Osteocyte (in vitro differentiated cells): ENCODE measurements around the gene FHIT. TPM values are rescaled to one million over a fixed set of nuclear protein-coding genes. Genes with fewer than 3 reads are reported as not detected.

Experiments used
- DNase-seq: peaks from one replicate; pipeline ENCODE4 v3.0.0; 2021; ENCODE audit warnings: mixed read lengths; ENCODE audit not compliant: unreplicated experiment; ENCODE audit errors: extremely low spot score
- H3K27ac Mint-ChIP-seq: one replicate; pipeline ENCODE4 v1.8.0; 2021; ENCODE audit warnings: mild to moderate bottlenecking, mixed read lengths; ENCODE audit not compliant: unreplicated experiment
- H3K27me3 Mint-ChIP-seq: one replicate; pipeline ENCODE4 v1.8.0; 2021; ENCODE audit warnings: mixed read lengths; ENCODE audit not compliant: unreplicated experiment
- H3K36me3 Mint-ChIP-seq: one replicate; pipeline ENCODE4 v1.8.0; 2021; ENCODE audit warnings: mixed read lengths; ENCODE audit not compliant: unreplicated experiment
- H3K4me1 Mint-ChIP-seq: one replicate; pipeline ENCODE4 v1.8.0; 2021; ENCODE audit warnings: mixed read lengths; ENCODE audit not compliant: unreplicated experiment
- H3K4me3 Mint-ChIP-seq: one replicate; pipeline ENCODE4 v1.8.0; 2021; ENCODE audit warnings: mild to moderate bottlenecking, moderate library complexity, mixed read lengths; ENCODE audit not compliant: unreplicated experiment
- H3K9me3 Mint-ChIP-seq: one replicate; pipeline ENCODE4 v1.8.0; 2021; ENCODE audit warnings: mixed read lengths; ENCODE audit not compliant: unreplicated experiment
- total RNA-seq: library from RNA; stranded (reverse); gene quantifications from 2 replicates; pipeline ENCODE4 v1.2.1, GENCODE V29; 2021
- TF ChIP-seq, protein P1 (sequence below): fragments of 200-600 bp; sonication (generic); IDR thresholded peaks from 2 replicates; pipeline ENCODE4 v1.5.0; 2021; ENCODE audit warnings: antibody characterized with exemption, mild to moderate bottlenecking, moderate library complexity

The FHIT gene
- total RNA-seq, 1 donor from 2014 or later: 2.3 TPM

DNA sequence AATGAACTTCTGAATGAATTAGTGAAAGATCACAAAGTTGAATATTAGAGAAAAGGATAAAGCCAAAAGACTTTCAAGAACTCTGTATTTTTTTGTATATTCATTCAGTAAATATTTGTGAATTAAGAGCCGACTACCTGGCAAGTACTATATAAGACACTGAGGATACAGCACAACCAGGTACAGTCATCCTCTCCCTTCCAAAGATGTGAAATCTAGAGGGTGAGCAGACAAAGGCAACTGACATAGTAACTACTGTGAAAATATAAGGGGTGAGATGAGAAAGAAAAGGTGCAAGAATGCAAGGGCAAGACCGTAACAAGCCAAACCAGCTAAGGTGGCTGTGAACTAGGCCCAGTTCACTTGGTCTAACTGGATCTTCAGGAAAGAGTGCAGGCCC is 1226.9 kb downstream of the FHIT start:
- peaks cover 18% of the 10 kb centered on the region for H3K4me1 Mint-ChIP-seq
- no peaks in the 10 kb centered on the region for H3K9me3 Mint-ChIP-seq
- H3K4me3 Mint-ChIP-seq: no peak overlapping the region
- TF ChIP-seq, protein P1, sequence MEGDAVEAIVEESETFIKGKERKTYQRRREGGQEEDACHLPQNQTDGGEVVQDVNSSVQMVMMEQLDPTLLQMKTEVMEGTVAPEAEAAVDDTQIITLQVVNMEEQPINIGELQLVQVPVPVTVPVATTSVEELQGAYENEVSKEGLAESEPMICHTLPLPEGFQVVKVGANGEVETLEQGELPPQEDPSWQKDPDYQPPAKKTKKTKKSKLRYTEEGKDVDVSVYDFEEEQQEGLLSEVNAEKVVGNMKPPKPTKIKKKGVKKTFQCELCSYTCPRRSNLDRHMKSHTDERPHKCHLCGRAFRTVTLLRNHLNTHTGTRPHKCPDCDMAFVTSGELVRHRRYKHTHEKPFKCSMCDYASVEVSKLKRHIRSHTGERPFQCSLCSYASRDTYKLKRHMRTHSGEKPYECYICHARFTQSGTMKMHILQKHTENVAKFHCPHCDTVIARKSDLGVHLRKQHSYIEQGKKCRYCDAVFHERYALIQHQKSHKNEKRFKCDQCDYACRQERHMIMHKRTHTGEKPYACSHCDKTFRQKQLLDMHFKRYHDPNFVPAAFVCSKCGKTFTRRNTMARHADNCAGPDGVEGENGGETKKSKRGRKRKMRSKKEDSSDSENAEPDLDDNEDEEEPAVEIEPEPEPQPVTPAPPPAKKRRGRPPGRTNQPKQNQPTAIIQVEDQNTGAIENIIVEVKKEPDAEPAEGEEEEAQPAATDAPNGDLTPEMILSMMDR: no peak
- no peaks in the 10 kb centered on the region for H3K27me3 Mint-ChIP-seq
- no peak for DNase-seq
- H3K27ac Mint-ChIP-seq: no peak overlapping the region
- no peaks in the 10 kb centered on the region for H3K36me3 Mint-ChIP-seq

DNA sequence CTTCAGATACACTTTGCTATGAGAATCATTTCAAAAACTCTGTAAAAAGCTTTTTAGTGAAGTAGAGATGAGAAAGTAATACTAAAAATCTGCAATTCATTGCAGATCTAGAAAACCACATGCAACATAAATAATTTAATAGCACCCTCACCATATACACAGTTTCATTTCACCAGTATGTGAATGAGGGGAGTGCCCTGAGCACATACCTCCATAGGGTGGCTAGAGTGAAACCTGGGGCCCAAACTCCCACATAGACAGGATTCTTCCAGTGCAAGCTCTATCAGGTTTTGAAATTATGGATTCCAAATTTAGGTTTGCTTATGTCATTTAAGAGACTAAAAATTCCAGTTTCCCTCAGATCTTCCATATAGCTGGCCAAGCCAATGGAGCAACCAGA is 1228.1 kb downstream of the FHIT start:
- DNase-seq: no peak
- Mint-ChIP-seq H3K27me3 (no peaks in the 10 kb centered on the region), H3K4me1 (peaks cover 18% of the 10 kb centered on the region), H3K9me3 (no peaks in the 10 kb centered on the region), H3K36me3 (no peaks in the 10 kb centered on the region), H3K4me3 (no peak overlapping the region), H3K27ac (no peak overlapping the region)
- TF ChIP-seq, protein P1: no peak

DNA sequence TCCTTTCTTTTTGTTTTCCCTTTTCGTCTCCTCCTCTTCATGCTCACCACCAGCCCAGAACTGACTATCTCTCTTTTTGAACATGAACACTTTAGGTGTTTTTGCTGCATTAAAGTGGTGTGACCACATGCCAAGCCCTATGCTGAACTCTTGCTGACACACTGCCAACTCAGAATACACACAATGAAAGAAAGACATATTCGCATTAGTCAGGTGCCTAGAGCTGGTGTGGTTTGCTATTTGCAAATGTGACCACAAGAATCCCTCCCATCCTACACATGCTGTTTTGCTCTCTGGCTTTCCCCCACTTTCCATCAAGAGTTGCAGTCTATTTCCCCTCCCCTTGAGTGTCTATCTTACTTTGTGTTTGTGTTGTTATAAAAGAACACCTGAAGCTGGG is 1233.6 kb downstream of the FHIT start:
- Mint-ChIP-seq H3K4me3 (no peak overlapping the region), H3K27ac (no peak overlapping the region), H3K27me3 (no peaks in the 10 kb centered on the region), H3K9me3 (no peaks in the 10 kb centered on the region), H3K36me3 (no peaks in the 10 kb centered on the region), H3K4me1 (no peaks in the 10 kb centered on the region)
- TF ChIP-seq, protein P1: no peak
- no peak for DNase-seq

DNA sequence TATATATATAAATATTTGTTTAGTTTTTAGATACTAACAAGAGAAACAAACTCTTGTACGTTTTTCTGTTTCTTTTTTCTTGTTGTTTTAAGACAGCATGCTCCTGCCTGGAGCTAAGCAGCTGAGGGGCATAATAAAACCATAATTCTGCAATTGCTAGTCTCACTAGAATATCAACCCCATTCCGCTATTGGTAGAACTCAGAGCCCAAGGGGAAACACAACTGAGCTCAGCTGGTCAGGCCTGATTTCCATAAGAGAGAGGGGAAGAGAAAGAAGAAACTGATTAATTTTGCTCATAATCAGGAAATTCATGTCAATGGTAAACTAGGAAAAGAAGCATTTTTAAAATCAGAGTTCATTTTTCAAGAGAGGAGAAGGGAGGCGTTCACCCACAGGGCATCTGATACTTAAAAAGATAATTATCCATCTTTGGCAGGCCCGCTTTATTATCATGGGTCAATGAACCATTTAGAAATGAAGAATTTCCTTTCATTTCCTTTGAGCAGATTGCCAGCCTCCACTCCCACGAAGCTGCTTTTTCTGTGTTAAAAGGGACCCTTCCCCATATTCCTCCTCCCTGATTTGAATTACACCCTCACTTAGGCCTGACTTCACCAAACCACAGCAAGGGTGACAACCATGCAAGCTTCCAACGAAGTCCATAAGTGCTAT is 1236.1 kb downstream of the FHIT start:
- no peaks in the 10 kb centered on the region for H3K4me1 Mint-ChIP-seq
- no peaks in the 10 kb centered on the region for H3K9me3 Mint-ChIP-seq
- no peaks in the 10 kb centered on the region for H3K27me3 Mint-ChIP-seq
- TF ChIP-seq, protein P1: no peak
- H3K27ac Mint-ChIP-seq: no peak overlapping the region
- DNase-seq: no peak
- no peaks in the 10 kb centered on the region for H3K36me3 Mint-ChIP-seq
- no peak overlapping the region for H3K4me3 Mint-ChIP-seq

DNA sequence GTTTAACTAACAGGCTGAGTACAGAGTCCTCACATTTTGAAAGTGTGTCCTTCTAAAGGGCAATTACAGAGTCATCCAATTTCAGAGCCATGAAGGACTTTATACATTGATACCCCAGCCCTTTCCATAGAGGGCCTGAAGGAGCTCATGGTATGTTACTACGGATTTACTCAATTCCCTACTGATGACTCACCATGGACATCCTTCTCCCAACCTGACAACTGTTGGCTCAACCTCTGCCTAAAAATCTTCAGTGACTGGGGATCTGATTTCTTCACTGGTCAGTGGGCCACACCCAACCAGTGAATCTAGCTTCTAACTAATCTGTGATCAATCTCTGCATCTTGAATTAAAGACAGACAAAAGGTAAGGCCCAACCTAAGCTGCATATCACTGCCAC is 1238.0 kb downstream of the FHIT start:
- no peak for DNase-seq
- H3K4me3 Mint-ChIP-seq: no peak overlapping the region
- no peaks in the 10 kb centered on the region for H3K36me3 Mint-ChIP-seq
- H3K27me3 Mint-ChIP-seq: no peaks in the 10 kb centered on the region
- TF ChIP-seq, protein P1: no peak
- H3K9me3 Mint-ChIP-seq: no peaks in the 10 kb centered on the region
- no peaks in the 10 kb centered on the region for H3K4me1 Mint-ChIP-seq
- H3K27ac Mint-ChIP-seq: no peak overlapping the region
